DMS53 treated with DMSO at 0.1 percent for 48 hours (cell line): Measurements from ENCODE around the gene MS4A6E.
"Not testable (repeated sequence)": the region's sequence is repeated elsewhere in the genome, so short reads cannot be mapped to it uniquely, and the experiment has no call there.

ENCODE experiments used
- DNase-seq: peaks from one replicate; lab custom pipeline; 2025; ENCODE audit not compliant: unreplicated experiment; lab: John Stamatoyannopoulos, UW

Gene MS4A6E

DNA sequence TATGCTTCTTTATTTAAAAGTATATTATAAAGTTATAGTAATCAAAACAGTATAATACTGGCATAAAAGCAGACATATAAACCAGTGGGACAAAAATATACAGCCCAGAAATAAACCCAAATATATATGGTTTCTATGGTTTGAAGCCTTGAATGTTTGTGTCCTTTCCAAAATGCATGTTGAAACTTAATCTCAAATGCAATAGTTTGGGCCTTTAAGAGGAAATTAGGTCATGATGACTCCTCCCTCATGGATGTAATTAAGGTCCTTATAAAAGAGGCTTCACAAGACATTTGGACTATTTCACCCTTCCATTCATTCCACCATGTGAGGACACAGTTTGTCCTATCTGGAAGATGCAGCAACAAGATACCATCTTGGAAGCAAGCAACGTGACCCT lies at the start of gene MS4A6E:
MS4A6E (plus strand) TSS at position 301 of the 400 bp plus-strand sequence. CDS start 7,641 bp downstream, outside the sequence.
- DNase-seq: no peak

DNA sequence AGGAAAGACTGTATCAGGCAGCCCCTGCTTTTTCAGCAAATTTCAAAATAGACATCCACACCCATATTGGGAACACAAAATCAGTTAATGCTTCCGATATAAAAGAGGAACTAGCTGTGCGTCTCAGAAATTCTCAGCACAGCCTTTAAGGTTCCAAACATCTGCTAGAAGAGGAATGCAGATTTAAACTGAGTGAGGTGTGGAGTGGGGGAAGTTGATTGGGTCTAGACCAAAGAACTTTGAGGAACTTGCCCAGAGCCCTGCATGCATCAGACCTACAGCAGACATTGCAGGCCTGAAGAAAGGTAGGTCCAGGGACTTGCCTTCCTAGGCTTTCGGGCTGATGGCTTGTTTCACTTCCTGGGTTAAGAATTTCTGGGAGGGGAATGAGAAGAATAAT lies 46.6 kb upstream of the MS4A6E start, which contains the start of gene MS4A4A:
MS4A4A (plus strand) TSS at position 255 of the 400 bp plus-strand sequence; CDS start at position 265, 10 bp downstream.
- no peak for DNase-seq

DNA sequence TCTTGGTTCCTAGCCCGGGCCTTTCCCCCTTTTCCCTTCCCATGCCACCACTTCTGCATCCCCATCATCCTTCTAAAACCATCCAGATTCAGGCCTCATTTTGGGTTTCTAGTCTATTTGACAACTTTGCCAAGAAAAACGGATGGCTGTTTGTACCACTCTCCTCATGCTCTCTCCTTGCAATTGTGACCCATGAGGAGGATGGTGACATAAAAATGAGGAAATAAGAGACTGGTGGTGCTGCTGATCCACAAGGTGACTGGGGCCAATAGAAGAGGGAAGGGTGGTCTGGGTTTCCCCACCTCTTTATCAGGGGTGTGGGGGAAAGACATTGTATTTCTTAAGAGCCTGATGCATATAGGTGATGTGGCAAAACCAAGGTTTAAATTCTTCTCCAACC lies 45.6 kb upstream of the MS4A6E start:
- DNase-seq: no peak

DNA sequence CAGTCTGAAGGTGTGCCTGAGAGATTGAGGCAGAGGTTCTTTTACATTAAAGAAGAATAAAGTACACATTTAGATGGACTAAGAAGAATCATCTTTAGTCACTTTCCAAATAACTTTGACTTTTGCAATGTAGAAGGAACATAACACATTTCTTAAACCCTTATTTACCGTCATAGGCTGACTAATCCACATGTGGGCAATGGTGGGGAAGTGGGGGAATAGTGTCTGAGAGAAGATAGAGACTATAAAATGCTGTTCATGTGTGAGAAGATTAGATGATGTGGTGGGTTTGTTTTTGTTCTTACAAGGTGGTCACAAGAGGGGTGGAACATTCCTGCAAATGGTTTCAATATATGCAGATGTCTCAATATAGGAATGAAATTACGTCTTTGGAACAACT lies 44.8 kb upstream of the MS4A6E start:
- DNase-seq: no peak

GRCh38 chr11:60285411-60286126 lies 41.5 kb upstream of the MS4A6E start:
- DNase-seq: not testable (repeated sequence)

- DNase-seq: no peak
Observed at GRCh38 chr11:60288531-60288930, 38.5 kb upstream of the MS4A6E start.

GRCh38 chr11:60292145-60292544 lies 34.9 kb upstream of the MS4A6E start:
- DNase-seq: no peak

DNA sequence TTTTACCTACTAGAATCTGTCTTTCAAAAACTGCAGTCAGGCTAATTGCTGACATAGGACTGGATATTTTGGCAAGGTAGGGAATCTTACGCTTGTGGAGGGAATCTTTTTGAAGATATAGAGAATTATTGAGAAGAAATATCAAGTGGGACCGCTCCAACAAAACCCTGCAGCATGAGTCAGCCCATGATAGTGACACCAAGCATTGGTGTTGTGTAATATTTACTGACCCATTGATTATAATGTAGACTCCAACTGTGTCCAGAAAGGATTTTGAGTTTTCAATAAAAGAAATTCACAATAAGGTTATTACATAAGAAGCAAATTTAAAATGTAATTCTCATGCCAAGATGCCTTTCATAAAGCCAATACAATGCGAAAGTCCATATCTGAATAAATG lies 25.9 kb upstream of the MS4A6E start:
- no peak for DNase-seq

GRCh38 chr11:60301884-60302283 lies 25.2 kb upstream of the MS4A6E start:
- DNase-seq: not testable (repeated sequence)

GRCh38 chr11:60303661-60304060 lies 23.4 kb upstream of the MS4A6E start:
- no peak for DNase-seq

- DNase-seq: no peak
Observed at GRCh38 chr11:60305906-60306619, 21.0 kb upstream of the MS4A6E start.

DNA sequence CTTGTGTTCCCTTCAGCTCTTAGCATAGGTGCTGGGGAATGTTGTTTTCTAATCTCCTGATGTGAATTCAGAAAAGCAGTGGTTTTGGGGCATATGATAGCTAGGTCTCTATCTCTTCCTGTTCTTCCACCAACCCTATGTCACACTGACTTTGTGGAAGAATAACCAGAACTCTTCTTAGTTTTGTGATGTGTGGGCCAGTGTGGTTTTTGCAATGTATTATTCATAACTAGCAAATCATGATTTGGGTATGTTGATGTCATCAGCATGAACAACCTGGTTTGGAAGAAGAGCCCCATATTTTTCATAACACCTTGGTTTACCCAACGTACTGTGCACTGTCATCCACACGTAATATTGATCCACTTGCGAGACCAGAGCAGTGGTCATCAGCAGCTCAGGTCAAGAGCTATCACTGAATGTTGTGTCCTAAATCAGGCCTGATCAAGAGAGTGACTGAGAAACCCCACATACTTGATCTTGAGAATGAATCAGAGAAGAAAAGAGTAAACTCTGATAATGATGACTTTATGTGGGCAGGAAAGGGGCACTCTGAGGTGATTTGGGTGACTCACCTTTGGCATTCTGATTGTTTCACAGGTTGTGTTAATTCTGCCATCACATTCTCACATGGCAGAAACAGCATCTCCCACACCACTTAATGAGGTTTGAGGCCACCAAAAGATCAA lies 19.4 kb upstream of the MS4A6E start:
- DNase-seq: no peak

DNA sequence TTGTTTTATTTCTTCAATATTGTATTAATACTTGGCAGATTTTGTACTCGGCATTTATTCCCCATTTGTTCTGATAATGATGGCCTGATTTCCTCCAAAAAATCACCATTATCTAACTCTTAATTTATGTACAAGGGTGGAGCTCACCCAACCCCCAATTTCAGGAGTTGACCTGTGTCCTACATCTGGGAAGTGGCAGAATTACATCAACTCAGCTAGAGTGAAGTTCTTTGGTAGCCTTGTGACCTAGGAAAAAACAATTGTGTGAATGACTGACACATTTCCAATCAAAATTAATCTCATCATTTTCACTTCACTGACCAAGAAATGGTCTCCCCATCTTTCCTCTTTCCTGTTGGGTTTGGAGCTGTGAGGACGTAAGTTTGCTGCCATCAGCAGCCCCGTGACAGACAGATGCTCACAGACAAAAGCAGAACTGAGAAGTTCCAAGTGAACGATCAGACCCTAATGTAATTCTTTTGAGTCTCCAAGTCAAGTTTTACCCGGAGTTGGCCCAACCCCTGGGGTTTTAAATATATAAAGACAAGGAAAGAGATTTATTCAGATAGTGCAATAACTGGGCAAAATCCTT lies 16.6 kb upstream of the MS4A6E start:
- DNase-seq: no peak

DNA sequence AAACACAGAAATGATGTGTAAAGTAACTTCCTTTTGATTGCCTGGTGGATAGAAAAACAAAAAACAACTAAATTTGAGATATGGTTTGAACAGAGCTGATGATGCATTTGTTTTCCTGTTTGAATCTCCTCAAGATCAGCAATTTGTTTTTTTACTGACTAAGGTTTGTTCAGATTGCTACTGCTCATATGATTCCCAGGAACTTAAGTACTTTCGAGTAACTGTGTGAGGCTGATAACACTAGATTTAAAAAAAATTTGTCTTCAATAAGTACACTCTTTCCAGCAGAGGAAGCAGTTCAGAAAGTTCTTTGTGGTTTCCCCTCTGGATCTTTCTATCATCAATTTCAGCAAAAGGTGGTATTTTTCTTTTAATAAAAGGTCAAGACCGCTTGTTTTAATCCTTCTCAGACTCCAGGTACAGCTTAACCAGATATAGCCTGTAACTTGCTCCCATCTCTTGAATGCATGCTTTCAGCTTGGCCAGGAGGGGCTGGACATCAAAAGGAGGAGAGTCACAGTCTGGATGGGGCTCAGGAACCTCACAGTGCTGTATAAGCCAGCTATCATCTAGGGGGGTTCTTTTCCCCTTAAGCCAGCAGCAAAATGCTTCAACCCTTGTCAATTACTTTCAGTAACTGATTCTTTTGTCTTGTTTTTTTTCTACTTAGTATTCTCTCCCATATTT lies 12.3 kb upstream of the MS4A6E start:
- no peak for DNase-seq

- no peak for DNase-seq
Observed at GRCh38 chr11:60315871-60316270, 11.2 kb upstream of the MS4A6E start.

DNA sequence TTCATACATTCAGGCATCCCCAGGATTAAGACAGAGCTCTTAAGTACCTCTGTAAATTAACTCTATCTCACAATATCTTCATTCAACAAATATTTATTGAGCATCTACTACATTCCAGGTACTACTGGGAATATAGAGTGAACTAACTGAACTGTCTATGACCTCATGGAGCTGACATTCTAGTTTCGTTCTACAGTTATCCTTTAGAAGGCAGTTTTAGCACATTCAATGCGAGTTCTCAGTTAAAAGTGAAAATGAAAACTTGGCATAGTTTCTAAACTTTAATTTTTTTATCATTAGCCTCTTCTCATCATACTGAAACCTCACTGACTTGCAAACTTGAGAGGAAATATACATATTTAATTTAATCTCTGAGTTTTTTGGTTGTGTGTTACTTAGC lies 10.7 kb upstream of the MS4A6E start:
- no peak for DNase-seq

GRCh38 chr11:60318726-60319125 lies 8.3 kb upstream of the MS4A6E start:
- DNase-seq: no peak

GRCh38 chr11:60321051-60321450 lies 6.0 kb upstream of the MS4A6E start:
- DNase-seq: no peak

DNA sequence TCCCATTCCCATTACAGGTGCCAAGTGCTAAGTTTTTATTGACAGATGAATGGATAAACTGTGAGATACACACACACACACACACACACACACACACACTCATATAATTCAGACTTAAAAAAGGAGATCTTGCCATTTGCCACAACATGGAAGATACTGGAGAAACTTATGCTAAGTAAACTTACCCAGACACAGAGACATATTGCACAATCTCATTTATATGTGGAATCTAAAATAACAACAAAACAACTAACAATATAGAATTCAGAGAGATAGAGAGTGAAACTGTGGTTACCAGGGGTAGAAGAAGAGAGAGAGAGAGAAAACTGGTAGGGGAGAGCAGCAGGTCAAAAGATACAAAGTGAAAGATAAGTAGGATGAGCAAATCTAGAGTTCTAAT lies 1.4 kb downstream of the MS4A6E start:
- DNase-seq: no peak

GRCh38 chr11:60332846-60333245 lies 5.8 kb downstream of the MS4A6E start:
- no peak for DNase-seq
